K562 (cell line): ENCODE measurements around the gene SLCO3A1. TPM values are rescaled to one million over a fixed set of nuclear protein-coding genes. Genes with fewer than 3 reads are reported as not detected.

Experiments used
- ATAC-seq: fragments of 200-7000 bp; cut with Tn5 transposase; 3 replicates; pipeline ENCODE4 v1.9.1; 2020; ENCODE audit warnings: moderate library complexity
- BruUV-seq: library from RNA; stranded (reverse); fragments of 400-500 nt; replicated peaks from 2 replicates; lab custom pipeline; 2021; lab: Mats Ljungman, UMichigan
- CTCF ChIA-PET: fragments of 300-600 bp; formaldehyde crosslinking; extraction: SDS; loops from one replicate; lab custom pipeline; 2021; ENCODE audit warnings: low intra/inter-chr PET ratio; lab: Yijun Ruan, JAX
- POLR2A ChIA-PET: fragments of 300-600, 350-650 bp; sonication (Branson Sonifier 250); formaldehyde crosslinking; extraction: SDS; loops from one replicate; lab custom pipeline; 2021; ENCODE audit warnings: antibody characterized with exemption, inconsistent platforms; lab: Yijun Ruan, JAX
- DNase-seq, 4 experiments: peaks; one replicate each; pipeline versions ENCODE4 v3.0.0 to v3.0.0-alpha.2; 2011 to 2018; ENCODE audit warnings: low spot score in 3 of 4, mixed read lengths in 3 of 4; ENCODE audit errors: extremely low read depth in 1 of 4
- FAIRE-seq: peaks from 2 replicates; lab custom pipeline; 2011; peaks lifted over from hg19 to GRCh38; lab: Jason Lieb, UNC
- H2AFZ ChIP-seq: 2 replicates; pipeline ENCODE4 v1.6.0; 2011; ENCODE audit warnings: low read depth, low read length, control low read depth, inconsistent platforms
- H3K27ac ChIP-seq: fragments of 200-600 bp; 3 replicates; pipeline ENCODE4 v1.8.0; 2011; ENCODE audit warnings: low read depth, mild to moderate bottlenecking, control low read depth, inconsistent platforms, low read length, moderate library complexity, mixed read lengths; ENCODE audit errors: extremely low read depth
- H3K27me3 ChIP-seq, 2 experiments: fragments of 300-600 bp in 1 of 2; 2 replicates in 1 of 2; 3 replicates in 1 of 2; pipeline versions ENCODE4 v1.6.0 to v1.8.0; 2011; ENCODE audit warnings: inconsistent platforms in 2 of 2, low read length in 2 of 2, mild to moderate bottlenecking in 1 of 2, mixed read lengths in 1 of 2, moderate library complexity in 1 of 2; ENCODE audit not compliant: control insufficient read depth in 2 of 2, insufficient read depth in 2 of 2
- H3K36me3 ChIP-seq: fragments of 300-600 bp; 3 replicates; pipeline ENCODE4 v1.8.0; 2011; ENCODE audit warnings: mild to moderate bottlenecking, low read length, inconsistent platforms; ENCODE audit not compliant: control insufficient read depth, insufficient read depth
- H3K4me1 ChIP-seq, 2 experiments: fragments of 200-600 bp in 1 of 2; replicated peaks in 1 of 2; 2 replicates in 1 of 2; 3 replicates in 1 of 2; pipeline versions ENCODE4 v1.5.1 to v1.8.0; 2011; ENCODE audit warnings: inconsistent platforms in 2 of 2, low read length in 2 of 2, mild to moderate bottlenecking in 1 of 2, mixed read lengths in 1 of 2, moderate library complexity in 1 of 2; ENCODE audit not compliant: control insufficient read depth in 2 of 2, insufficient read depth in 2 of 2
- H3K4me2 ChIP-seq: 2 replicates; pipeline ENCODE4 v1.6.1; 2011; ENCODE audit warnings: low read length, control low read depth, inconsistent platforms, mixed read lengths; ENCODE audit not compliant: insufficient read depth
- H3K4me3 ChIP-seq: fragments of 200-600 bp; sonication (generic), shearing (Covaris generic); 2 replicates; pipeline ENCODE4 v1.5.1; 2016; ENCODE audit warnings: control low read depth, inconsistent platforms
- H3K79me2 ChIP-seq: fragments of 200-600 bp; 3 replicates; pipeline ENCODE4 v1.8.0; 2011; ENCODE audit warnings: low read length, inconsistent platforms; ENCODE audit not compliant: control insufficient read depth, insufficient read depth
- H3K9ac ChIP-seq, 2 experiments: 2 replicates each; pipeline versions ENCODE4 v1.6.0 to v1.6.1; 2011; ENCODE audit warnings: low read depth in 2 of 2, low read length in 2 of 2, control low read depth in 1 of 2, inconsistent platforms in 1 of 2, mild to moderate bottlenecking in 1 of 2, mixed read lengths in 1 of 2; ENCODE audit not compliant: insufficient read depth in 1 of 2
- H3K9me1 ChIP-seq: one replicate; pipeline ENCODE4 v1.6.0; 2011; ENCODE audit warnings: inconsistent platforms, mild to moderate bottlenecking, low read length, moderate library complexity; ENCODE audit not compliant: control insufficient read depth, insufficient read depth
- H3K9me3 ChIP-seq: replicated peaks from 2 replicates; pipeline ENCODE4 v1.5.1; 2011; ENCODE audit warnings: low read depth, low read length, inconsistent platforms; ENCODE audit not compliant: control insufficient read depth, insufficient read depth
- H4K20me1 ChIP-seq: replicated peaks from 2 replicates; pipeline ENCODE4 v1.6.1; 2011; ENCODE audit warnings: low read length, inconsistent platforms, mixed read lengths; ENCODE audit not compliant: control insufficient read depth, insufficient read depth
- ATF7 ChIP-seq: fragments of 450-650 bp; IDR thresholded peaks from 2 replicates; pipeline ENCODE4 v1.7.1; 2014; ENCODE audit warnings: mild to moderate bottlenecking, moderate library complexity
- BHLHE40 ChIP-seq: IDR thresholded peaks from 2 replicates; pipeline ENCODE4 v1.6.1; 2011; ENCODE audit warnings: low read length, improper control_type of control experiment
- CBFA2T2 ChIP-seq: fragments of 450-650 bp; conservative IDR thresholded peaks from 2 replicates; pipeline ENCODE4 v1.6.1; 2017; ENCODE audit warnings: mild to moderate bottlenecking
- LEF1 ChIP-seq: fragments of 450-650 bp; IDR thresholded peaks from 2 replicates; pipeline ENCODE4 v1.6.1; 2016; ENCODE audit warnings: mild to moderate bottlenecking
- NCOA2 ChIP-seq, 2 experiments: fragments of 450-650 bp; IDR thresholded peaks; 2 replicates each; pipeline ENCODE4 v1.6.1; 2018; ENCODE audit warnings: mild to moderate bottlenecking in 2 of 2, moderate library complexity in 1 of 2; ENCODE audit not compliant: partially characterized antibody in 2 of 2
- NONO ChIP-seq, 2 experiments: fragments of 200-400 bp in 1 of 2; fragments of 450-650 bp in 1 of 2; formaldehyde crosslinking in 1 of 2; IDR thresholded peaks; 2 replicates each; pipeline ENCODE4 v1.6.1; 2017; ENCODE audit warnings: low read depth in 2 of 2, mild to moderate bottlenecking in 2 of 2, moderate library complexity in 2 of 2, low read length in 1 of 2
- TAF9B ChIP-seq: fragments of 450-650 bp; IDR thresholded peaks from 2 replicates; pipeline ENCODE4 v1.6.1; 2018; ENCODE audit warnings: mild to moderate bottlenecking; ENCODE audit not compliant: partially characterized antibody
- ZNF121 ChIP-seq: sonication (generic); formaldehyde crosslinking; conservative IDR thresholded peaks from 2 replicates; pipeline ENCODE4 v1.8.0; 2022; ENCODE audit warnings: missing genetic modification reagents
- ZNF280A ChIP-seq: fragments of 450-650 bp; IDR thresholded peaks from 2 replicates; pipeline ENCODE4 v1.6.1; 2018; ENCODE audit warnings: mild to moderate bottlenecking, low read depth; ENCODE audit not compliant: partially characterized antibody
- WGBS: fragments of 100-300 bp; shearing (Covaris generic); methylation state at CpG from one replicate; pipeline ENCODE4 v1.1.6; 2016; ENCODE audit warnings: low coverage, mixed read lengths; ENCODE audit not compliant: insufficient coverage; ENCODE audit errors: missing lambda C conversion rate; 5-methylcytosine and 5-hydroxymethylcytosine counted together
- in situ Hi-C: fragments of 300-500 bp; cut with MboI; formaldehyde crosslinking; loops from 4 replicates; pipeline ENCODE4 v1.15.0; 2018; ENCODE audit warnings: inconsistent platforms, mixed read lengths
- intact Hi-C: fragments of 100-400 bp; cut with micrococcal nuclease; formaldehyde crosslinking; loops from 2 replicates; pipeline ENCODE4 v1.14.2; 2022
- polyA plus RNA-seq, 8 experiments: library from polyadenylated mRNA; depleted of rRNA in 4 of 8; stranded (reverse) in 5 of 8; unstranded in 3 of 8; fragments of >200 nt; fragmentation: Nextera tagmentation in 2 of 8; fragmentation: Illumina TruSeq in 1 of 8; extraction: Ambion mirVana in 2 of 8; extraction: Trizol in 1 of 8; gene quantifications; 2 replicates each; pipeline versions ENCODE4 v1.2.1 to v1.2.3, GENCODE V29; 2011 to 2014; ENCODE audit warnings: inconsistent platforms in 1 of 8, missing spikeins in 1 of 8
- total RNA-seq, 7 experiments: library from RNA; depleted of rRNA in 6 of 7; stranded (reverse); fragments of >200 nt in 6 of 7; fragmentation: Illumina TruSeq in 2 of 7; extraction: Trizol in 2 of 7; gene quantifications; 2 replicates each; pipeline versions ENCODE4 v1.2.1 to v1.2.3, GENCODE V29; 2011 to 2021; ENCODE audit warnings: low replicate concordance in 1 of 7
- TF ChIP-seq, protein P1 (sequence below): sonication (generic); formaldehyde crosslinking; IDR thresholded peaks from 2 replicates; pipeline ENCODE4 v1.8.0; 2022; ENCODE audit warnings: missing genetic modification reagents, mild to moderate bottlenecking, borderline replicate concordance
- TF ChIP-seq, protein P2 (sequence below): fragments of 450-650 bp; IDR thresholded peaks from 2 replicates; pipeline ENCODE4 v1.6.1; 2017; ENCODE audit warnings: antibody characterized with exemption

Gene SLCO3A1
- total and polyA plus RNA-seq, 9 of the 15 experiments (the other 6 are each of a cell fraction or from before 2014, with no cell fraction given), result 0.01 to 0.84 (median 0.06) TPM; not detected in 3

DNA sequence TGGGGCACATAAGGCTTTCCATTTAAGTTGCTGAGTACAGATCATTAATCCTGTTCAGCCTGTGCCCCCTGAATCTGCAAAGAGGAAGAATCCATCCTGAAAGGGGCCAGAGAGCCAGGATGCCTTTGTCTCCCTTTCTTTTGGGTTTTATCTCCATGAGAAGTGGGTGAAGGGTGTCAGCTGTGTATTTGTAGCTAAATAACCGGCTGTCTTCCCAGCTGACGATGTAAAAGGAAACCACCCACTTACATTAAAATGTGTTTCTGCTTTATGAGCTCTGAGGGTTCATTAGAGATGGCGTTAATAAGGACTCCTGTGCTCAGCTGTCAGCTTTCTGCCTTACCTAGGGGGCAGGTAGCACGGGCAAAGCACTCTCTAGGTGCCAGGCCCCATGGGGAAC is 83.4 kb downstream of the SLCO3A1 start:
- no peak overlapping the region for H3K9ac ChIP-seq
- intact Hi-C loops (no loop called here), in situ Hi-C loops (no loop called here)
- no peaks in the 10 kb centered on the region for H3K9me1 ChIP-seq
- H3K4me2 ChIP-seq, result no peak overlapping the region
- BruUV-seq, result no TSS peak
- H2AFZ ChIP-seq, result no peak overlapping the region
- H3K36me3 ChIP-seq, result no peaks in the 10 kb centered on the region
- CTCF ChIA-PET, result no interaction called here
- no peak overlapping the region for H3K4me3 ChIP-seq
- H3K4me1 ChIP-seq, result no peaks in the 10 kb centered on the region
- no peak for TF ChIP-seq CBFA2T2
- TF ChIP-seq TAF9B, result no peak
- TF ChIP-seq, protein P1, sequence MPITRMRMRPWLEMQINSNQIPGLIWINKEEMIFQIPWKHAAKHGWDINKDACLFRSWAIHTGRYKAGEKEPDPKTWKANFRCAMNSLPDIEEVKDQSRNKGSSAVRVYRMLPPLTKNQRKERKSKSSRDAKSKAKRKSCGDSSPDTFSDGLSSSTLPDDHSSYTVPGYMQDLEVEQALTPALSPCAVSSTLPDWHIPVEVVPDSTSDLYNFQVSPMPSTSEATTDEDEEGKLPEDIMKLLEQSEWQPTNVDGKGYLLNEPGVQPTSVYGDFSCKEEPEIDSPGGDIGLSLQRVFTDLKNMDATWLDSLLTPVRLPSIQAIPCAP (CRISPR knock-in tag), result no peak
- TF ChIP-seq BHLHE40, result no peak
- TF ChIP-seq ZNF280A, result no peak
- no peak for TF ChIP-seq NCOA2 (IDR thresholded peaks at IDR 0.05; ENCODE audit: partially characterized antibody in 2 of 2)
- no peak for TF ChIP-seq ZNF121
- TF ChIP-seq, protein P2, sequence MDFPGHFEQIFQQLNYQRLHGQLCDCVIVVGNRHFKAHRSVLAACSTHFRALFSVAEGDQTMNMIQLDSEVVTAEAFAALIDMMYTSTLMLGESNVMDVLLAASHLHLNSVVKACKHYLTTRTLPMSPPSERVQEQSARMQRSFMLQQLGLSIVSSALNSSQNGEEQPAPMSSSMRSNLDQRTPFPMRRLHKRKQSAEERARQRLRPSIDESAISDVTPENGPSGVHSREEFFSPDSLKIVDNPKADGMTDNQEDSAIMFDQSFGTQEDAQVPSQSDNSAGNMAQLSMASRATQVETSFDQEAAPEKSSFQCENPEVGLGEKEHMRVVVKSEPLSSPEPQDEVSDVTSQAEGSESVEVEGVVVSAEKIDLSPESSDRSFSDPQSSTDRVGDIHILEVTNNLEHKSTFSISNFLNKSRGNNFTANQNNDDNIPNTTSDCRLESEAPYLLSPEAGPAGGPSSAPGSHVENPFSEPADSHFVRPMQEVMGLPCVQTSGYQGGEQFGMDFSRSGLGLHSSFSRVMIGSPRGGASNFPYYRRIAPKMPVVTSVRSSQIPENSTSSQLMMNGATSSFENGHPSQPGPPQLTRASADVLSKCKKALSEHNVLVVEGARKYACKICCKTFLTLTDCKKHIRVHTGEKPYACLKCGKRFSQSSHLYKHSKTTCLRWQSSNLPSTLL, result no peak
- no peak for TF ChIP-seq LEF1
- no peak for TF ChIP-seq NONO (IDR thresholded peaks at IDR 0.05; ENCODE audit: low read depth in 2 of 2, low read length in 1 of 2)
- TF ChIP-seq ATF7, result no peak
- peaks cover 2 to 9% of the 10 kb centered on the region in 2 experiments; a peak in 2 of 5 replicates for H3K27me3 ChIP-seq
- POLR2A ChIA-PET, result no interaction called here
- 0% methylated on average over 4 of the region's 4 CpGs for WGBS
- no peak overlapping the region for H3K27ac ChIP-seq
- no peaks in the 10 kb centered on the region for H3K79me2 ChIP-seq
- no peaks in the 10 kb centered on the region for H4K20me1 ChIP-seq
- no peak for ATAC-seq
- H3K9me3 ChIP-seq, result no peaks in the 10 kb centered on the region
- no peak for DNase-seq
- no peak for FAIRE-seq
